IPS-18a (cell line): ENCODE data around the gene PLXNA4.

Experiments
- H3K27ac ChIP-seq: one replicate; pipeline ENCODE4 v1.5.1; 2013; ENCODE audit warnings: low read length
- H3K27me3 ChIP-seq: one replicate; pipeline ENCODE4 v1.6.1; 2013; ENCODE audit warnings: mild to moderate bottlenecking, low read length; ENCODE audit not compliant: control insufficient read depth, insufficient read depth
- H3K36me3 ChIP-seq: one replicate; pipeline ENCODE4 v1.6.1; 2013; ENCODE audit warnings: low read depth, low read length; ENCODE audit not compliant: control insufficient read depth
- H3K4me1 ChIP-seq: one replicate; pipeline ENCODE4 v1.6.1; 2013; ENCODE audit warnings: low read depth, low read length; ENCODE audit not compliant: control insufficient read depth
- H3K4me3 ChIP-seq: one replicate; pipeline ENCODE4 v1.5.1; 2013; ENCODE audit warnings: low read length
- H3K9ac ChIP-seq: one replicate; pipeline ENCODE4 v1.6.1; 2013; ENCODE audit warnings: mild to moderate bottlenecking, low read length, moderate library complexity
- H3K9me3 ChIP-seq: one replicate; pipeline ENCODE4 v1.6.1; 2013; ENCODE audit warnings: low read depth, low read length; ENCODE audit not compliant: control insufficient read depth

The PLXNA4 gene

GRCh38 chr7:132102391-132102790 lies 473.9 kb downstream of the PLXNA4 start:
- H3K27me3 ChIP-seq, result no peaks in the 10 kb centered on the region
- H3K4me3 ChIP-seq, result no peak overlapping the region
- H3K27ac ChIP-seq, result no peak overlapping the region
- H3K9ac ChIP-seq, result no peak overlapping the region
- no peaks in the 10 kb centered on the region for H3K36me3 ChIP-seq
- H3K9me3 ChIP-seq, result no peaks in the 10 kb centered on the region
- no peaks in the 10 kb centered on the region for H3K4me1 ChIP-seq

GRCh38 chr7:132100981-132101380 lies 475.3 kb downstream of the PLXNA4 start:
- Histone ChIP-seq H3K27ac (no peak overlapping the region), H3K36me3 (no peaks in the 10 kb centered on the region), H3K9me3 (no peaks in the 10 kb centered on the region), H3K9ac (no peak overlapping the region), H3K4me3 (no peak overlapping the region), H3K4me1 (no peaks in the 10 kb centered on the region), H3K27me3 (no peaks in the 10 kb centered on the region)

- no peaks in the 10 kb centered on the region for H3K9me3 ChIP-seq
- no peak overlapping the region for H3K27ac ChIP-seq
- H3K36me3 ChIP-seq, result no peaks in the 10 kb centered on the region
- no peak overlapping the region for H3K9ac ChIP-seq
- no peaks in the 10 kb centered on the region for H3K27me3 ChIP-seq
- no peak overlapping the region for H3K4me3 ChIP-seq
- H3K4me1 ChIP-seq, result no peaks in the 10 kb centered on the region
Observed at GRCh38 chr7:132100483-132100882, 475.8 kb downstream of the PLXNA4 start.

- H3K4me3 ChIP-seq, result no peak overlapping the region
- H3K36me3 ChIP-seq, result no peaks in the 10 kb centered on the region
- no peak overlapping the region for H3K9ac ChIP-seq
- H3K4me1 ChIP-seq, result no peaks in the 10 kb centered on the region
- H3K9me3 ChIP-seq, result no peaks in the 10 kb centered on the region
- no peaks in the 10 kb centered on the region for H3K27me3 ChIP-seq
- no peak overlapping the region for H3K27ac ChIP-seq
Observed at GRCh38 chr7:132099163-132099562, 477.1 kb downstream of the PLXNA4 start.

GRCh38 chr7:132098327-132098726 lies 477.9 kb downstream of the PLXNA4 start:
- Histone ChIP-seq H3K27ac (no peak overlapping the region), H3K9ac (no peak overlapping the region), H3K4me3 (no peak overlapping the region), H3K27me3 (no peaks in the 10 kb centered on the region), H3K9me3 (no peaks in the 10 kb centered on the region), H3K4me1 (no peaks in the 10 kb centered on the region), H3K36me3 (no peaks in the 10 kb centered on the region)

GRCh38 chr7:132097550-132098134 lies 478.6 kb downstream of the PLXNA4 start:
- no peak overlapping the region for H3K9ac ChIP-seq
- no peaks in the 10 kb centered on the region for H3K36me3 ChIP-seq
- no peaks in the 10 kb centered on the region for H3K4me1 ChIP-seq
- no peaks in the 10 kb centered on the region for H3K27me3 ChIP-seq
- H3K4me3 ChIP-seq, result no peak overlapping the region
- H3K9me3 ChIP-seq, result no peaks in the 10 kb centered on the region
- no peak overlapping the region for H3K27ac ChIP-seq

GRCh38 chr7:132095111-132095765 lies 481.0 kb downstream of the PLXNA4 start:
- Histone ChIP-seq H3K9me3 (no peaks in the 10 kb centered on the region), H3K27ac (no peak overlapping the region), H3K9ac (no peak overlapping the region), H3K27me3 (no peaks in the 10 kb centered on the region), H3K4me3 (no peak overlapping the region), H3K4me1 (no peaks in the 10 kb centered on the region), H3K36me3 (no peaks in the 10 kb centered on the region)

- Histone ChIP-seq H3K27me3 (no peaks in the 10 kb centered on the region), H3K4me1 (no peaks in the 10 kb centered on the region), H3K9ac (no peak overlapping the region), H3K9me3 (no peaks in the 10 kb centered on the region), H3K36me3 (no peaks in the 10 kb centered on the region), H3K4me3 (no peak overlapping the region), H3K27ac (no peak overlapping the region)
Observed at GRCh38 chr7:132092106-132092505, 484.2 kb downstream of the PLXNA4 start.

- Histone ChIP-seq H3K36me3 (no peaks in the 10 kb centered on the region), H3K4me1 (no peaks in the 10 kb centered on the region), H3K27ac (no peak overlapping the region), H3K4me3 (no peak overlapping the region), H3K27me3 (no peaks in the 10 kb centered on the region), H3K9me3 (no peaks in the 10 kb centered on the region), H3K9ac (no peak overlapping the region)
Observed at GRCh38 chr7:132091706-132092105, 484.6 kb downstream of the PLXNA4 start.

GRCh38 chr7:132090444-132090843 lies 485.8 kb downstream of the PLXNA4 start:
- Histone ChIP-seq H3K4me3 (no peak overlapping the region), H3K36me3 (no peaks in the 10 kb centered on the region), H3K9ac (no peak overlapping the region), H3K9me3 (no peaks in the 10 kb centered on the region), H3K27me3 (no peaks in the 10 kb centered on the region), H3K27ac (no peak overlapping the region), H3K4me1 (no peaks in the 10 kb centered on the region)

- H3K27ac ChIP-seq, result no peak overlapping the region
- H3K4me1 ChIP-seq, result no peaks in the 10 kb centered on the region
- no peaks in the 10 kb centered on the region for H3K36me3 ChIP-seq
- H3K9ac ChIP-seq, result no peak overlapping the region
- no peak overlapping the region for H3K4me3 ChIP-seq
- no peaks in the 10 kb centered on the region for H3K27me3 ChIP-seq
- H3K9me3 ChIP-seq, result no peaks in the 10 kb centered on the region
Observed at GRCh38 chr7:132089356-132089755, 486.9 kb downstream of the PLXNA4 start.

- H3K9me3 ChIP-seq, result no peaks in the 10 kb centered on the region
- H3K4me3 ChIP-seq, result no peak overlapping the region
- H3K27me3 ChIP-seq, result no peaks in the 10 kb centered on the region
- H3K27ac ChIP-seq, result no peak overlapping the region
- H3K4me1 ChIP-seq, result no peaks in the 10 kb centered on the region
- H3K36me3 ChIP-seq, result no peaks in the 10 kb centered on the region
- no peak overlapping the region for H3K9ac ChIP-seq
Observed at GRCh38 chr7:132087421-132087820, 488.8 kb downstream of the PLXNA4 start.
